Peyer's patch (tissue), 4 donors: ENCODE data around the gene DONSON.

Source experiments
- POLR2A ChIP-seq, 2 donors: fragments of 450-650 bp; IDR thresholded peaks; one replicate each; pipeline ENCODE4 v1.5.1; 2017; ENCODE audit warnings: antibody characterized with exemption in 2 of 2, mild to moderate bottlenecking in 2 of 2, moderate library complexity in 2 of 2
- TF ChIP-seq, protein P1 (sequence below), 6 experiments: fragments of 450-650 bp in 4 of 6; fragments of 200-600 bp in 2 of 6; sonication (generic) in 1 of 6; IDR thresholded peaks; one replicate each; pipeline ENCODE4 v1.5.1; 2017 to 2019; ENCODE audit warnings: antibody characterized with exemption in 6 of 6, mild to moderate bottlenecking in 3 of 6, moderate library complexity in 1 of 6

DNA sequence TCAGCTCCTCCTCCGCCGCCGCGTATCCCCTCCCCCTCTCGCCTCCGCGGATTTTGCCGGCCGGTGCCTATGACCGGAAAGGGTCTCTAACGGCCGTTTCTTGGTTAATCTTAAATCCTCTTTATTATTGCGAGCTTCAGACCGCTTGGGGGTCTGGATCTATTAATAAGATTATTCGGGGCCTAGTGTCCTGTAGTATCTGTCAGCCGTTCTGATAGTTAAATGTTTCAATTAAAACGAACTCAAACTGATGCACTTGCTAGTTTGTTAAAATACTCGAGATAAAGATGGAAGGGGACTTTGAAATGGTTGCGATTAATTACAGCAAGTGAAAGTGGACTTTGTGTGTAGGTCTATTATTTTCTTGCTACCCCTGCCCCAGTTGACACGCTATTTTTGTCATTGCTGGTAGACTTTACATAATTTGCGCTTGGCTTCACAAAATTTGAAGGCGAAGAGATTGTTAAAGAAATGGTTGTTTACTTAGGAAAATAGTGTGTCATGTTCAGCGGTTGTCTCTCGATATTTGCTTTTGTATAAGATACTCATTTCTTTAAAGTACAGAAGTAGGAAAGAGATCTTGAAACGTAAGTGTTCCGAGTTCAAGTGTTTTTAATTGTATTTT, 44.9 kb downstream of the DONSON start:
- TF ChIP-seq, protein P1, sequence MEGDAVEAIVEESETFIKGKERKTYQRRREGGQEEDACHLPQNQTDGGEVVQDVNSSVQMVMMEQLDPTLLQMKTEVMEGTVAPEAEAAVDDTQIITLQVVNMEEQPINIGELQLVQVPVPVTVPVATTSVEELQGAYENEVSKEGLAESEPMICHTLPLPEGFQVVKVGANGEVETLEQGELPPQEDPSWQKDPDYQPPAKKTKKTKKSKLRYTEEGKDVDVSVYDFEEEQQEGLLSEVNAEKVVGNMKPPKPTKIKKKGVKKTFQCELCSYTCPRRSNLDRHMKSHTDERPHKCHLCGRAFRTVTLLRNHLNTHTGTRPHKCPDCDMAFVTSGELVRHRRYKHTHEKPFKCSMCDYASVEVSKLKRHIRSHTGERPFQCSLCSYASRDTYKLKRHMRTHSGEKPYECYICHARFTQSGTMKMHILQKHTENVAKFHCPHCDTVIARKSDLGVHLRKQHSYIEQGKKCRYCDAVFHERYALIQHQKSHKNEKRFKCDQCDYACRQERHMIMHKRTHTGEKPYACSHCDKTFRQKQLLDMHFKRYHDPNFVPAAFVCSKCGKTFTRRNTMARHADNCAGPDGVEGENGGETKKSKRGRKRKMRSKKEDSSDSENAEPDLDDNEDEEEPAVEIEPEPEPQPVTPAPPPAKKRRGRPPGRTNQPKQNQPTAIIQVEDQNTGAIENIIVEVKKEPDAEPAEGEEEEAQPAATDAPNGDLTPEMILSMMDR (IDR thresholded peaks at IDR 0.05): no peak
- no peak for TF ChIP-seq POLR2A (IDR thresholded peaks at IDR 0.05)
